ENCODE data around the gene FHDC1. TPM values are rescaled to one million over a fixed set of nuclear protein-coding genes. Genes with fewer than 3 reads are reported as not detected.

The FHDC1 gene
- total RNA-seq, 1 experiment from 2014 or later: 0.21 TPM

DNA sequence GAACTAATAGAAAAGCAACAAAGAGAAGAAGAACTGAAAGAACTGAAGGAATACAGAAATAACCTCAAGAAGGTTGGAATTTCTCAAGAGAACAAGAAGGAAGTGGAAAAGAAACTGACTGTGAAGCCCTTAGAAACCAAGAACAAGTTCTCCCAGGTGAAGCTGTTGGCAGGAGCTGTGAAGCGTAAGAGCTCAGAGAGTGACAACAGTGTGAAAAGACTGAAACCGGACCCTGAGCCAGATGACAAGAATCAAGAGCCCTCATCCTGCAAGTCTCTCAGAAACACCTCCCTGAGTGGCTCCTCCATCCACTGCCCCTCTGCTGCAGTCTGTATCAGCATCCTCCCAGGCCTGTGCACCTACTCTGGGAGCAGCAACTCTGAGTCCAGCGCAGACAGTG lies 8.4 kb upstream of the FHDC1 start:
- Histone ChIP-seq H3K4me1 (ENCODE audit: control insufficient read depth, insufficient read depth, low read length) (no peaks in the 10 kb centered on the region), H3K4me3 (ENCODE audit: low read depth in 2 of 2, low read length in 2 of 2) (no peak overlapping the region), H3K9me3 (ENCODE audit: control insufficient read depth, insufficient read depth, low read depth, low read length) (no peaks in the 10 kb centered on the region), H3K27ac (ENCODE audit: low read length) (no peak overlapping the region), H3K36me3 (ENCODE audit: control insufficient read depth, insufficient read depth, low read length) (no peaks in the 10 kb centered on the region), H3K27me3 (ENCODE audit: control insufficient read depth, insufficient read depth, low read length) (no peaks in the 10 kb centered on the region)
- intact Hi-C loops (cut with micrococcal nuclease; ENCODE audit: unreplicated experiment): no loop called here
- ATAC-seq (no peak), DNase-seq (ENCODE audit: low read depth, low spot score) (no peak)
- in situ Hi-C loops (cut with HindIII; ENCODE audit: low pct_unique_long_range_greater_than_20kb, low sequenced_read_pairs): no loop called here
- TF ChIP-seq, protein P1, sequence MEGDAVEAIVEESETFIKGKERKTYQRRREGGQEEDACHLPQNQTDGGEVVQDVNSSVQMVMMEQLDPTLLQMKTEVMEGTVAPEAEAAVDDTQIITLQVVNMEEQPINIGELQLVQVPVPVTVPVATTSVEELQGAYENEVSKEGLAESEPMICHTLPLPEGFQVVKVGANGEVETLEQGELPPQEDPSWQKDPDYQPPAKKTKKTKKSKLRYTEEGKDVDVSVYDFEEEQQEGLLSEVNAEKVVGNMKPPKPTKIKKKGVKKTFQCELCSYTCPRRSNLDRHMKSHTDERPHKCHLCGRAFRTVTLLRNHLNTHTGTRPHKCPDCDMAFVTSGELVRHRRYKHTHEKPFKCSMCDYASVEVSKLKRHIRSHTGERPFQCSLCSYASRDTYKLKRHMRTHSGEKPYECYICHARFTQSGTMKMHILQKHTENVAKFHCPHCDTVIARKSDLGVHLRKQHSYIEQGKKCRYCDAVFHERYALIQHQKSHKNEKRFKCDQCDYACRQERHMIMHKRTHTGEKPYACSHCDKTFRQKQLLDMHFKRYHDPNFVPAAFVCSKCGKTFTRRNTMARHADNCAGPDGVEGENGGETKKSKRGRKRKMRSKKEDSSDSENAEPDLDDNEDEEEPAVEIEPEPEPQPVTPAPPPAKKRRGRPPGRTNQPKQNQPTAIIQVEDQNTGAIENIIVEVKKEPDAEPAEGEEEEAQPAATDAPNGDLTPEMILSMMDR (IDR thresholded peaks at IDR 0.05): no peak
- TF ChIP-seq, protein P2, sequence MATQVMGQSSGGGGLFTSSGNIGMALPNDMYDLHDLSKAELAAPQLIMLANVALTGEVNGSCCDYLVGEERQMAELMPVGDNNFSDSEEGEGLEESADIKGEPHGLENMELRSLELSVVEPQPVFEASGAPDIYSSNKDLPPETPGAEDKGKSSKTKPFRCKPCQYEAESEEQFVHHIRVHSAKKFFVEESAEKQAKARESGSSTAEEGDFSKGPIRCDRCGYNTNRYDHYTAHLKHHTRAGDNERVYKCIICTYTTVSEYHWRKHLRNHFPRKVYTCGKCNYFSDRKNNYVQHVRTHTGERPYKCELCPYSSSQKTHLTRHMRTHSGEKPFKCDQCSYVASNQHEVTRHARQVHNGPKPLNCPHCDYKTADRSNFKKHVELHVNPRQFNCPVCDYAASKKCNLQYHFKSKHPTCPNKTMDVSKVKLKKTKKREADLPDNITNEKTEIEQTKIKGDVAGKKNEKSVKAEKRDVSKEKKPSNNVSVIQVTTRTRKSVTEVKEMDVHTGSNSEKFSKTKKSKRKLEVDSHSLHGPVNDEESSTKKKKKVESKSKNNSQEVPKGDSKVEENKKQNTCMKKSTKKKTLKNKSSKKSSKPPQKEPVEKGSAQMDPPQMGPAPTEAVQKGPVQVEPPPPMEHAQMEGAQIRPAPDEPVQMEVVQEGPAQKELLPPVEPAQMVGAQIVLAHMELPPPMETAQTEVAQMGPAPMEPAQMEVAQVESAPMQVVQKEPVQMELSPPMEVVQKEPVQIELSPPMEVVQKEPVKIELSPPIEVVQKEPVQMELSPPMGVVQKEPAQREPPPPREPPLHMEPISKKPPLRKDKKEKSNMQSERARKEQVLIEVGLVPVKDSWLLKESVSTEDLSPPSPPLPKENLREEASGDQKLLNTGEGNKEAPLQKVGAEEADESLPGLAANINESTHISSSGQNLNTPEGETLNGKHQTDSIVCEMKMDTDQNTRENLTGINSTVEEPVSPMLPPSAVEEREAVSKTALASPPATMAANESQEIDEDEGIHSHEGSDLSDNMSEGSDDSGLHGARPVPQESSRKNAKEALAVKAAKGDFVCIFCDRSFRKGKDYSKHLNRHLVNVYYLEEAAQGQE (IDR thresholded peaks at IDR 0.05; ENCODE audit: insufficient read depth in 1 of 2, low read depth in 2 of 2, low read length in 1 of 2): no peak
- TF ChIP-seq SIN3A (IDR thresholded peaks at IDR 0.05; ENCODE audit: borderline replicate concordance, insufficient read depth, low read depth, low read length): no peak
- TF ChIP-seq POLR2AphosphoS5 (IDR thresholded peaks at IDR 0.05; ENCODE audit: low read depth, low read length): no peak
- TF ChIP-seq TCF7L2 (IDR thresholded peaks at IDR 0.05; ENCODE audit: low read depth, low read length): no peak
- POLR2A ChIA-PET: no interaction called here
- no TSS peak for BruUV-seq (replicated peaks)
- CTCF ChIA-PET: no interaction called here

DNA sequence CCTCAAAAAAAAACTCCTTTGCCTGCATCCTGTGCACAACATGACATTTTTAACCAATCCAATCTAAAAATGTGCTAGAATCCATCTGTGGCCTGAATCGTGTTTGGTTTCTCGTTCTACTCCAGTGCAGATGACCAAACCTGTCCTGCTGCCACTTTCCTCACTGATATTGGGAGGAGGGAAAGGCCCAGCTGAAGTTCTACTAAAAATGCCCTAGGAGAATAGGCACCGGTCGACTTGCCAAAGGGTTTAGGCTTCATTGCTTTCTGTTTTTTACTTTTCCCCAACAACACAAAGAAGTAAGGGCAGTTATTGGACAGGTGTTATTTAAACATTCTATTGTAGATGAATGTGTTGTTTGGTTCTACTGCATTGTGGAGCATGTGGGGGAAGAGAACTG lies 7.8 kb upstream of the FHDC1 start:
- CTCF ChIA-PET: no interaction called here
- no TSS peak for BruUV-seq (replicated peaks)
- no peaks in the 10 kb centered on the region for H3K36me3 ChIP-seq (ENCODE audit: control insufficient read depth, insufficient read depth, low read length)

More for the DNA sequence above, 7.8 kb upstream of the FHDC1 start:
- intact Hi-C loops (cut with micrococcal nuclease; ENCODE audit: unreplicated experiment) (no loop called here), in situ Hi-C loops (cut with HindIII; ENCODE audit: low pct_unique_long_range_greater_than_20kb, low sequenced_read_pairs) (no loop called here)
- TF ChIP-seq, protein P2 (IDR thresholded peaks at IDR 0.05; ENCODE audit: insufficient read depth in 1 of 2, low read depth in 2 of 2, low read length in 1 of 2): no peak
- no peak for TF ChIP-seq POLR2AphosphoS5 (IDR thresholded peaks at IDR 0.05; ENCODE audit: low read depth, low read length)
- TF ChIP-seq, protein P1 (IDR thresholded peaks at IDR 0.05): no peak
- no peak for TF ChIP-seq SIN3A (IDR thresholded peaks at IDR 0.05; ENCODE audit: borderline replicate concordance, insufficient read depth, low read depth, low read length)
- DNase-seq (ENCODE audit: low read depth, low spot score): no peak
- no peak for ATAC-seq
- POLR2A ChIA-PET: no interaction called here
- Histone ChIP-seq H3K9me3 (ENCODE audit: control insufficient read depth, insufficient read depth, low read depth, low read length) (no peaks in the 10 kb centered on the region), H3K4me3 (ENCODE audit: low read depth in 2 of 2, low read length in 2 of 2) (no peak overlapping the region), H3K27me3 (ENCODE audit: control insufficient read depth, insufficient read depth, low read length) (no peaks in the 10 kb centered on the region), H3K27ac (ENCODE audit: low read length) (no peak overlapping the region), H3K4me1 (ENCODE audit: control insufficient read depth, insufficient read depth, low read length) (no peaks in the 10 kb centered on the region)
